ENCODE data around the gene GRIN2B.

GRIN2B gene

GRCh38 chr12:13970803-13971202 is 10.6 kb downstream of the GRIN2B start:
- Histone ChIP-seq H3K4me1 (no peaks in the 10 kb centered on the region), H3K27ac (no peak overlapping the region), H3K9me3 (no peaks in the 10 kb centered on the region), H3K4me3 (no peak overlapping the region), H3K27me3 (peaks cover 0 to 2% of the 10 kb centered on the region in 2 donors), H3K36me3 (no peaks in the 10 kb centered on the region)
- intact Hi-C loops (cut with DNase I; ENCODE audit: low total_unique reads), result no loop called here
- DNase-seq, result no peak
- no peak for TF ChIP-seq CTCF (IDR thresholded peaks at IDR 0.05)

GRCh38 chr12:13968281-13968680 is 13.1 kb downstream of the GRIN2B start:
- Histone ChIP-seq H3K4me3 (no peak overlapping the region), H3K36me3 (no peaks in the 10 kb centered on the region), H3K4me1 (no peaks in the 10 kb centered on the region), H3K27ac (no peak overlapping the region), H3K9me3 (no peaks in the 10 kb centered on the region), H3K27me3 (no peaks in the 10 kb centered on the region)
- DNase-seq, result no peak
- intact Hi-C loops (cut with DNase I; ENCODE audit: low total_unique reads), result no loop called here
- no peak for TF ChIP-seq CTCF (IDR thresholded peaks at IDR 0.05)

GRCh38 chr12:13964666-13965065 is 16.7 kb downstream of the GRIN2B start:
- Histone ChIP-seq H3K9me3 (no peaks in the 10 kb centered on the region), H3K36me3 (no peaks in the 10 kb centered on the region), H3K27me3 (no peaks in the 10 kb centered on the region), H3K4me1 (no peaks in the 10 kb centered on the region), H3K27ac (no peak overlapping the region), H3K4me3 (no peak overlapping the region)
- intact Hi-C loops (cut with DNase I; ENCODE audit: low total_unique reads), result no loop called here
- no peak for TF ChIP-seq CTCF (IDR thresholded peaks at IDR 0.05)
- no peak for DNase-seq

- no peak for TF ChIP-seq CTCF (IDR thresholded peaks at IDR 0.05)
- no peaks in the 10 kb centered on the region for H3K36me3 ChIP-seq
- no peak overlapping the region for H3K27ac ChIP-seq
- H3K27me3 ChIP-seq, result no peaks in the 10 kb centered on the region
- DNase-seq, result no peak
- no peaks in the 10 kb centered on the region for H3K9me3 ChIP-seq
- intact Hi-C loops (cut with DNase I; ENCODE audit: low total_unique reads), result no loop called here
- no peak overlapping the region for H3K4me3 ChIP-seq
- no peaks in the 10 kb centered on the region for H3K4me1 ChIP-seq
Observed at GRCh38 chr12:13962699-13963098, 18.7 kb downstream of the GRIN2B start.

GRCh38 chr12:13961971-13962370 is 19.4 kb downstream of the GRIN2B start:
- Histone ChIP-seq H3K4me1 (no peaks in the 10 kb centered on the region), H3K27ac (no peak overlapping the region), H3K27me3 (no peaks in the 10 kb centered on the region), H3K9me3 (no peaks in the 10 kb centered on the region), H3K4me3 (no peak overlapping the region), H3K36me3 (no peaks in the 10 kb centered on the region)
- TF ChIP-seq CTCF (IDR thresholded peaks at IDR 0.05), result no peak
- DNase-seq, result no peak
- intact Hi-C loops (cut with DNase I; ENCODE audit: low total_unique reads), result no loop called here

GRCh38 chr12:13959131-13959723 is 22.2 kb downstream of the GRIN2B start:
- intact Hi-C loops (cut with DNase I; ENCODE audit: low total_unique reads), result no loop called here
- Histone ChIP-seq H3K36me3 (no peaks in the 10 kb centered on the region), H3K27ac (no peak overlapping the region), H3K4me3 (no peak overlapping the region), H3K9me3 (no peaks in the 10 kb centered on the region), H3K27me3 (no peaks in the 10 kb centered on the region), H3K4me1 (no peaks in the 10 kb centered on the region)
- no peak for TF ChIP-seq CTCF (IDR thresholded peaks at IDR 0.05)
- no peak for DNase-seq

Measured in tibial artery (tissue), 4 donors.